ENCODE results near the gene FRMD5.
"Not testable (repeated sequence)": the region's sequence is repeated elsewhere in the genome, so short reads cannot be mapped to it uniquely, and the experiment has no call there.

GRCh38 chr15:43829951-43830540 lies 365.0 kb downstream of the FRMD5 start:
- TF ChIP-seq, protein P1, sequence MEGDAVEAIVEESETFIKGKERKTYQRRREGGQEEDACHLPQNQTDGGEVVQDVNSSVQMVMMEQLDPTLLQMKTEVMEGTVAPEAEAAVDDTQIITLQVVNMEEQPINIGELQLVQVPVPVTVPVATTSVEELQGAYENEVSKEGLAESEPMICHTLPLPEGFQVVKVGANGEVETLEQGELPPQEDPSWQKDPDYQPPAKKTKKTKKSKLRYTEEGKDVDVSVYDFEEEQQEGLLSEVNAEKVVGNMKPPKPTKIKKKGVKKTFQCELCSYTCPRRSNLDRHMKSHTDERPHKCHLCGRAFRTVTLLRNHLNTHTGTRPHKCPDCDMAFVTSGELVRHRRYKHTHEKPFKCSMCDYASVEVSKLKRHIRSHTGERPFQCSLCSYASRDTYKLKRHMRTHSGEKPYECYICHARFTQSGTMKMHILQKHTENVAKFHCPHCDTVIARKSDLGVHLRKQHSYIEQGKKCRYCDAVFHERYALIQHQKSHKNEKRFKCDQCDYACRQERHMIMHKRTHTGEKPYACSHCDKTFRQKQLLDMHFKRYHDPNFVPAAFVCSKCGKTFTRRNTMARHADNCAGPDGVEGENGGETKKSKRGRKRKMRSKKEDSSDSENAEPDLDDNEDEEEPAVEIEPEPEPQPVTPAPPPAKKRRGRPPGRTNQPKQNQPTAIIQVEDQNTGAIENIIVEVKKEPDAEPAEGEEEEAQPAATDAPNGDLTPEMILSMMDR (IDR thresholded peaks at IDR 0.05), result not testable (repeated sequence)
- not testable (repeated sequence) for TF ChIP-seq POLR2A (IDR thresholded peaks at IDR 0.05)

Measured in lower leg skin (tissue), 3 donors.